ENCODE measurements around the gene RBM18.

RBM18 gene

DNA sequence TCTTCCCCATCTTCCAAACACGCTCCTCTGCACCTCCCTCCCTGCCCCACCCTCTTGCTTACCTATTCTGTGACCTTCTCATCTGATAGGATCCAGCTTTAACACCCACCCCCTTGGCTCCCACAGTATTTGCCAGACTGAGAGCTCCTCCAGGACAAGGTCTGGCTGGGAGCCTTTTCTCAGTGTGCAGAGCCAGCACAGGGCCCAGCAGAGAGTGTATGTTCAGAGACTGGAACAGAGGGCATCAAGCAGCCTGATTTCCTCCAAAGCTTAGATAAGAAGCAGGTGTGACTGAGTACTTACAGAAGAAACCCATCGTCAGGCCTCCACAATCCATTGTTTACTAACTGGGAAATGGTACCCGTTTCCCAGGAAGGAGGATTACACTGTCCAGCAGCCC is 62.5 kb downstream of the RBM18 start:
- Histone ChIP-seq H3K79me2 (ENCODE audit: insufficient read depth, low read length) (no peaks in the 10 kb centered on the region), H2AFZ (ENCODE audit: low read depth, low read length, severe bottlenecking) (no peak overlapping the region), H3F3A (ENCODE audit: insufficient read depth) (no peaks in the 10 kb centered on the region), H3K27ac (ENCODE audit: low read depth, low read length) (no peak overlapping the region), H3K4me2 (ENCODE audit: low read depth, low read length, poor library complexity, severe bottlenecking) (no peak overlapping the region), H3K36me3 (ENCODE audit: low read length) (no peaks in the 10 kb centered on the region), H4K20me1 (ENCODE audit: low read depth, low read length) (no peaks in the 10 kb centered on the region), H3K4me3 (ENCODE audit: insufficient read depth, low read length, poor library complexity, severe bottlenecking) (no peak overlapping the region), H3K27me3 (ENCODE audit: low read length) (no peaks in the 10 kb centered on the region), H3K9me3 (ENCODE audit: insufficient read depth, low read length) (no peaks in the 10 kb centered on the region), H3K9me2 (replicated peaks; ENCODE audit: insufficient read depth, low read length) (no peaks in the 10 kb centered on the region), H3K9ac (ENCODE audit: low read length) (no peak overlapping the region)
- TF ChIP-seq EZH2phosphoT487 (conservative IDR thresholded peaks at IDR 0.05; ENCODE audit: low read length) = no peak
- TF ChIP-seq, protein P1, sequence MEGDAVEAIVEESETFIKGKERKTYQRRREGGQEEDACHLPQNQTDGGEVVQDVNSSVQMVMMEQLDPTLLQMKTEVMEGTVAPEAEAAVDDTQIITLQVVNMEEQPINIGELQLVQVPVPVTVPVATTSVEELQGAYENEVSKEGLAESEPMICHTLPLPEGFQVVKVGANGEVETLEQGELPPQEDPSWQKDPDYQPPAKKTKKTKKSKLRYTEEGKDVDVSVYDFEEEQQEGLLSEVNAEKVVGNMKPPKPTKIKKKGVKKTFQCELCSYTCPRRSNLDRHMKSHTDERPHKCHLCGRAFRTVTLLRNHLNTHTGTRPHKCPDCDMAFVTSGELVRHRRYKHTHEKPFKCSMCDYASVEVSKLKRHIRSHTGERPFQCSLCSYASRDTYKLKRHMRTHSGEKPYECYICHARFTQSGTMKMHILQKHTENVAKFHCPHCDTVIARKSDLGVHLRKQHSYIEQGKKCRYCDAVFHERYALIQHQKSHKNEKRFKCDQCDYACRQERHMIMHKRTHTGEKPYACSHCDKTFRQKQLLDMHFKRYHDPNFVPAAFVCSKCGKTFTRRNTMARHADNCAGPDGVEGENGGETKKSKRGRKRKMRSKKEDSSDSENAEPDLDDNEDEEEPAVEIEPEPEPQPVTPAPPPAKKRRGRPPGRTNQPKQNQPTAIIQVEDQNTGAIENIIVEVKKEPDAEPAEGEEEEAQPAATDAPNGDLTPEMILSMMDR (IDR thresholded peaks at IDR 0.05; ENCODE audit: insufficient read depth, low read length, poor library complexity, severe bottlenecking) = no peak

GRCh38 chr9:122201641-122202040 is 63.0 kb downstream of the RBM18 start:
- no peaks in the 10 kb centered on the region for H4K20me1 ChIP-seq (ENCODE audit: low read depth, low read length)
- H3K27ac ChIP-seq (ENCODE audit: low read depth, low read length) = no peak overlapping the region
- no peaks in the 10 kb centered on the region for H3K9me3 ChIP-seq (ENCODE audit: insufficient read depth, low read length)
- no peak overlapping the region for H2AFZ ChIP-seq (ENCODE audit: low read depth, low read length, severe bottlenecking)
- H3K4me3 ChIP-seq (ENCODE audit: insufficient read depth, low read length, poor library complexity, severe bottlenecking) = no peak overlapping the region
- H3K79me2 ChIP-seq (ENCODE audit: insufficient read depth, low read length) = no peaks in the 10 kb centered on the region
- TF ChIP-seq, protein P1 (IDR thresholded peaks at IDR 0.05; ENCODE audit: insufficient read depth, low read length, poor library complexity, severe bottlenecking) = no peak
- no peak for TF ChIP-seq EZH2phosphoT487 (conservative IDR thresholded peaks at IDR 0.05; ENCODE audit: low read length)
- H3F3A ChIP-seq (ENCODE audit: insufficient read depth) = no peaks in the 10 kb centered on the region
- no peaks in the 10 kb centered on the region for H3K36me3 ChIP-seq (ENCODE audit: low read length)
- no peak overlapping the region for H3K4me2 ChIP-seq (ENCODE audit: low read depth, low read length, poor library complexity, severe bottlenecking)
- no peak overlapping the region for H3K9ac ChIP-seq (ENCODE audit: low read length)
- no peaks in the 10 kb centered on the region for H3K9me2 ChIP-seq (replicated peaks; ENCODE audit: insufficient read depth, low read length)
- H3K27me3 ChIP-seq (ENCODE audit: low read length) = no peaks in the 10 kb centered on the region

- Histone ChIP-seq H3K9me3 (ENCODE audit: insufficient read depth, low read length) (no peaks in the 10 kb centered on the region), H3K4me2 (ENCODE audit: low read depth, low read length, poor library complexity, severe bottlenecking) (no peak overlapping the region), H3K4me3 (ENCODE audit: insufficient read depth, low read length, poor library complexity, severe bottlenecking) (no peak overlapping the region), H3F3A (ENCODE audit: insufficient read depth) (no peaks in the 10 kb centered on the region), H3K9ac (ENCODE audit: low read length) (no peak overlapping the region), H4K20me1 (ENCODE audit: low read depth, low read length) (no peaks in the 10 kb centered on the region), H3K27ac (ENCODE audit: low read depth, low read length) (no peak overlapping the region), H2AFZ (ENCODE audit: low read depth, low read length, severe bottlenecking) (no peak overlapping the region), H3K79me2 (ENCODE audit: insufficient read depth, low read length) (no peaks in the 10 kb centered on the region), H3K36me3 (ENCODE audit: low read length) (no peaks in the 10 kb centered on the region), H3K9me2 (replicated peaks; ENCODE audit: insufficient read depth, low read length) (no peaks in the 10 kb centered on the region), H3K27me3 (ENCODE audit: low read length) (no peaks in the 10 kb centered on the region)
- TF ChIP-seq, protein P1 (IDR thresholded peaks at IDR 0.05; ENCODE audit: insufficient read depth, low read length, poor library complexity, severe bottlenecking) = no peak
- no peak for TF ChIP-seq EZH2phosphoT487 (conservative IDR thresholded peaks at IDR 0.05; ENCODE audit: low read length)
These were observed 63.6 kb downstream of the RBM18 start for GRCh38 chr9:122200960-122201595.

All from SU-DHL-6 (cell line).